Activated CD4-positive, alpha-beta memory T cell treated with anti-CD3 and anti-CD28 coated beads, Interleukin-2, amount 10 ng/mL, durations not matched to agents 7 days and 5 days (primary cell): ENCODE measurements around the gene GEMIN4. TPM values are rescaled to one million over a fixed set of nuclear protein-coding genes. Genes with fewer than 3 reads are reported as not detected.
"Not testable (repeated sequence)": the region's sequence is repeated elsewhere in the genome, so short reads cannot be mapped to it uniquely, and the experiment has no call there.

ENCODE experiments used
- CTCF ChIA-PET: fragments of 350-600 bp; sonication (Branson Sonifier 250); formaldehyde crosslinking; loops from one replicate; lab custom pipeline; 2021; ENCODE audit warnings: antibody characterized with exemption, inconsistent platforms; lab: Charles Lee
- POLR2A ChIA-PET: fragments of 350-600 bp; sonication (Branson Sonifier 250); formaldehyde crosslinking; loops from one replicate; lab custom pipeline; 2021; ENCODE audit warnings: antibody characterized with exemption; lab: Charles Lee
- DNase-seq: peaks from one replicate; pipeline ENCODE4 v3.0.0-alpha.2; 2020
- H3K27ac Mint-ChIP-seq: one replicate; pipeline ENCODE4 v1.8.0; 2021; ENCODE audit warnings: mild to moderate bottlenecking, mixed read lengths
- H3K27me3 Mint-ChIP-seq: one replicate; pipeline ENCODE4 v1.8.0; 2021; ENCODE audit warnings: mixed read lengths
- H3K36me3 Mint-ChIP-seq: one replicate; pipeline ENCODE4 v1.8.0; 2021; ENCODE audit warnings: low read depth, mixed read lengths
- H3K4me1 Mint-ChIP-seq: one replicate; pipeline ENCODE4 v1.8.0; 2021; ENCODE audit warnings: mixed read lengths
- H3K4me3 Mint-ChIP-seq: one replicate; pipeline ENCODE4 v1.8.0; 2021; ENCODE audit warnings: mild to moderate bottlenecking, mixed read lengths
- H3K9me3 Mint-ChIP-seq: one replicate; pipeline ENCODE4 v1.8.0; 2021; ENCODE audit warnings: mixed read lengths
- total RNA-seq, 2 experiments: library from RNA; stranded (reverse); gene quantifications; one replicate each; pipeline ENCODE4 v1.2.3, GENCODE V29; 2021

Gene GEMIN4
- total RNA-seq, 2 experiments from 2014 or later = 23.1 to 25.6 TPM

DNA sequence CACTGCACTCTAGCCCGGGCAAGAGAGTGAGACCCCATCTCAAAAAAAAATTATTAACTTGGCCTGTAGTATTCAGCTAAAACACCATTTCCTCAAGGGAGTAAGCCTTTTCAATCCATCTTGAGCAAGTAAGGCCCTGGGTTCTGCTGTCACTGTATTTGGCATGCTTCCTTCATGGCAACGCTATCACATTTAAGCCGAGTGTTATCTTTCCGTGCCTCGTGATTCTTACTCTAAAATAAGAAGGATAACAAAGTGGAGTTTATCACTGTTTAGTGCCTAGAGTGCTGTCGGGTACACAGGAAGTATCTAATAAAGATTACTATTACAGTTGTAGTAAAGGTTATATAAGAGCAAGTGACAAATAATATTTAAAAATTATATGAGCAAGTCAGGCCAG, 46.2 kb downstream of the GEMIN4 start:
- peaks cover 23% of the 10 kb centered on the region for H3K36me3 Mint-ChIP-seq
- DNase-seq = no peak
- H3K4me1 Mint-ChIP-seq = peaks cover 19% of the 10 kb centered on the region
- no peak overlapping the region for H3K27ac Mint-ChIP-seq
- ChIA-PET CTCF (interaction anchor here (1.1 to 8.7 kb wide), 3 partner anchors 11 to 294 kb away, joined by 3 to 174 read pairs (median 4); no protein-coding TSS in a partner anchor), POLR2A (no interaction called here)
- H3K27me3 Mint-ChIP-seq = no peaks in the 10 kb centered on the region
- H3K9me3 Mint-ChIP-seq = no peaks in the 10 kb centered on the region
- H3K4me3 Mint-ChIP-seq = no peak overlapping the region

DNA sequence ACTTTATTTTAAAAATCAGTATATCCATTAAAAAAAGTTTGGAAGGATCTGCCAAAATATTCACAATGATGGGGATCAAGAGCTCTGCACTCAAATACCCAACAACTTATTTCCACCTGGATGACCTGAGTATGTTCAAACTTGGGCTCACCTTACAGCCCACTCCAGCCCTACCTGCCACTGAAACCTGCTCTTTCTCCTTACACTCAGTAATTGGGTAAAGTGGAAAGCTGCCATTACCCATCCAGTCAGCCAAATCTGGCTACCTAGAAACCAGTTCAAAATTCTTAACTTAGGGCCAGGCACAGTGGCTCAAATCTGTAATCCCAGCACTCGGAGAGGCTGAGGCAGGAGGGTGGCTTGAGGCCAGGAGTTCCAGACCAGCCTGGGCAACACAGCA, 47.1 kb downstream of the GEMIN4 start:
- peaks cover 19% of the 10 kb centered on the region for H3K4me1 Mint-ChIP-seq
- no peak for DNase-seq
- H3K27ac Mint-ChIP-seq = no peak overlapping the region
- H3K9me3 Mint-ChIP-seq = no peaks in the 10 kb centered on the region
- peaks cover 23% of the 10 kb centered on the region for H3K36me3 Mint-ChIP-seq
- H3K4me3 Mint-ChIP-seq = no peak overlapping the region
- POLR2A ChIA-PET = interaction anchor here (1.1 kb wide), 1 partner anchor 10 kb away, joined by 6 read pairs; no protein-coding TSS in a partner anchor
- CTCF ChIA-PET = interaction anchor here (0.6 to 8.7 kb wide), 6 partner anchors 9 to 293 kb away, joined by 3 to 174 read pairs (median 4); partner anchors contain the start of genes TIMM22 and VPS53
- H3K27me3 Mint-ChIP-seq = no peaks in the 10 kb centered on the region

DNA sequence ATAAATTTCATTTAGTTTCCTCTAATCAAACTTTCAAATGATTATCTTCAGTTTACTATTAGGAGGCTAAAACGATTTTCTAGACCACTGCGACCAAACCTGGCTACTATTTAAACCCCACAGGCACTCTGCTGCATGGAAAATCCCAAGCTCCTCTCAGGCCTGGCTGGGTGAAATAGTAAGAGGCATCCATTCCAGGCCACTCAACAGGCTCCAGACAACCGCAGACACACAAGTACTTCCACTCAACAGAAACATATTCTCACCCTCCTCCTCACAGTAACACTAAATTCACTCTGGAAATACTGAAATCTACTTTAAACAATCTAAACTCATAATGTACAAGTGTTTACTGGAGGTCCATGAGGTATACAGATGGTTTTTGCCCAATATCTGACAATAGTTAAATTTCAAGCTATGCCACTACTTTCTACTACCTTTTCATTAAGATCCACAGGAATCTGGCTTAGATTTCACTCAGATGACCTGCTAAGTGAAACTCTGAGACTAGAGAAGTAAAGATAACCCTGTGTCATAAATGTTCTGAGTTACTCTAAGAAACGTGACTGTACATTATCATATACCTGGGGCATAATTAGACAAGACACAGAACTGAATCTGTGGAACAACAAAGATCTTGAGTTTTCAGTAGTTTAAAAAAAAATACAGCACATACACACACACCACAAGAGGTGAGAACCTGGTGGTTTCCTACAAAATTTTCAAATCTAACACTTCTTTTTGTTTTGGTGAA, 47.8 kb downstream of the GEMIN4 start:
- no peak for DNase-seq
- Mint-ChIP-seq H3K9me3 (no peaks in the 10 kb centered on the region), H3K4me3 (no peak overlapping the region), H3K27me3 (no peaks in the 10 kb centered on the region), H3K4me1 (peaks cover 16% of the 10 kb centered on the region), H3K27ac (no peak overlapping the region), H3K36me3 (peaks cover 17% of the 10 kb centered on the region)
- ChIA-PET POLR2A (interaction anchor here (0.7 to 1.2 kb wide), 3 partner anchors 10 to 46 kb away, joined by 3 to 6 read pairs (median 3); no protein-coding TSS in a partner anchor), CTCF (interaction anchor here (0.6 to 8.7 kb wide), 7 partner anchors 9 to 326 kb away, joined by 3 to 174 read pairs (median 3); partner anchors contain the start of genes TIMM22 and VPS53)

DNA sequence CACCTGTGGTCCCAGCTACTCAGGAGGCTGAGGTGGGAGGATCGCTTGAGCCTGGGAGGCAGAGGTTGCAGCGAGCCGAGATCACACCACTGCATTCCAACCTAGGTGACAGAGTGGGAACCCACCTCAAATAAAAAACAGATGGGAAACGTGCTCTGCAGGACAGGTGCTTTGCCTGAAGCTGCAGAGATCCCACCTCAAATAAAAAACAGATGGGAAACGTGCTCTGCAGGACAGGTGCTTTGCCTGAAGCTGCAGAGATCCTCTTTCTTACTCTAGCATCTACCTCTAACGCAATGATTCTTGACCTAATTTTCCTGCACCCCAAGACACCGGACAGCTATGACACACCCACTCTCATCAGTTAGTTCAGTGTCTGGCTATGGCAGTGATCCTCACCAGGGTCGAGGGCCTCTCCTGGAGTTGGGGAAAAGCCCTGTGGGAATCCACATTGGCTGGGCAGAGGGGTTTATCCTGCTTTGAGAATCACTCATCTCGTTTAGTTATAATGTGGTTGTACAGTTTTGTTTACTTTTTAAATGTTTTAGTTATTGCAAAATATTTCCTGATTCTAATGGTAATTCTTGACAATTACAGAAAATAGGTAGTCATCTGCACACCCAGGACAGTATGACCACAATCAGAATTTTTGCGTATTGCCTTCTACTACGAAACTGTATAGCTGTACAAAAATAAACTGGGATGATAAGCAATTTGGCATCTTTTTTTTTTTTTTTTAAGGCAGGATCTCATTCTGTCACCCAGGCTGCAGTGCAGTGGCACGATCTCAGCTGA, 48.8 kb downstream of the GEMIN4 start:
- CTCF ChIA-PET = interaction anchor here (0.7 to 8.7 kb wide), 3 partner anchors 147 to 325 kb away, joined by 3 to 174 read pairs (median 3); no protein-coding TSS in a partner anchor
- Mint-ChIP-seq H3K9me3 (no peaks in the 10 kb centered on the region), H3K27me3 (no peaks in the 10 kb centered on the region), H3K4me1 (peaks cover 5% of the 10 kb centered on the region), H3K4me3 (no peak overlapping the region), H3K27ac (no peak overlapping the region), H3K36me3 (peaks cover 11% of the 10 kb centered on the region)
- POLR2A ChIA-PET = interaction anchor here (1.2 kb wide), 1 partner anchor 11 kb away, joined by 3 read pairs; no protein-coding TSS in a partner anchor
- no peak for DNase-seq

DNA sequence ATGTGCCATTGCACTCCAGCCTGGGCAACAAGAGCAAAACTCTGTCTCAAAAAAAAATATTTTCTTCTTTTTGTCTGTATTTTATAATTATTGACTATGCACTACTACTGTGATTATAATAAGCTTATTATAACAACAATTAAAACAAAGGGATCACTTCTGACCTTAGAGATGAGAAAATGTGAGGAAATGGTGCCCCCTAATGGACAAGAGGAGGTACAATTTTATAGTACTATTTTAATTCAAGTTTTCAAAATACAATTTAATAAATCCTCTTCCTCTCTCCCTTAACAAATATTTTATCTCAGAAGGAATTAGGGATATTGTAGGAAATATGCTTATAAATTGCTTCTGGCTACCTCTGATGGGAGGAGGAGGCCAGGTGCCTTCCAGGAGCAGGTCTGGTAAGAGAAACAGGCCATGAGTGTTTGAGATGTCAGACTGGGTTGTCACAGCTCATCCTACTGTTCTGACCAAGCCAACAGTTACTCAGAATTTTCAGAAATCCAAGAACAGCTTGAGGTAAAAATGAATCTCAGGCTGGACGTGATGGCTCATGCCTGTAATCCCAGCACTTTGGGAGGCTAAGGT, 51.5 kb downstream of the GEMIN4 start:
- POLR2A ChIA-PET = interaction anchor here (1.0 to 1.9 kb wide), 3 partner anchors 10 to 288 kb away, joined by 4 to 13 read pairs (median 5); no protein-coding TSS in a partner anchor
- no peak for DNase-seq
- CTCF ChIA-PET = interaction anchor here (0.5 to 8.7 kb wide), 18 partner anchors 9 to 535 kb away, joined by 3 to 174 read pairs (median 6); partner anchors contain the start of genes GEMIN4 and VPS53

DNA sequence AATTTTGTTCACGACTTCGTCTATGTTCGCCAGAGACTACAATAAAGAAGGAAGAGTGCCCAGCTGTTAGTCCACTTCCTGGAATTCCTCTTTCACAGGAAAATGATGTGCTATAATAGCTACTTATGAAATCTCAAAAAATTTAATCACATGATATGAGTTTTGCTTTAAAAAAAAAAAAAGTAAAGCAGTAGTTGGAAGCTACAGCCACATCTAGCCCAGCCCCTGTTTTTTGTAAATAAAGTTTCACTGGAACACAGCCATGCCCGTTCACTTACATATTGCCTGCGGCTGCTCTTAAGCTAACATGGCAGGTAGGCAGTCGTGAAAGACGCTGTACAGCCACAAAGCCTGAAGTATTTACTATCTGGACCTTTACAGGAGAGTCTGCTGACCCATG, 52.7 kb downstream of the GEMIN4 start:
- H3K9me3 Mint-ChIP-seq = no peaks in the 10 kb centered on the region
- POLR2A ChIA-PET = interaction anchor here (1.3 to 2.2 kb wide), 3 partner anchors 283 to 287 kb away, joined by 5 to 13 read pairs (median 11); no protein-coding TSS in a partner anchor

More for the DNA sequence above, 51.5 kb downstream of the GEMIN4 start:
- Mint-ChIP-seq H3K4me3 (no peak overlapping the region), H3K27me3 (no peaks in the 10 kb centered on the region), H3K4me1 (no peaks in the 10 kb centered on the region), H3K9me3 (no peaks in the 10 kb centered on the region), H3K36me3 (peaks cover 18% of the 10 kb centered on the region), H3K27ac (no peak overlapping the region)

DNA sequence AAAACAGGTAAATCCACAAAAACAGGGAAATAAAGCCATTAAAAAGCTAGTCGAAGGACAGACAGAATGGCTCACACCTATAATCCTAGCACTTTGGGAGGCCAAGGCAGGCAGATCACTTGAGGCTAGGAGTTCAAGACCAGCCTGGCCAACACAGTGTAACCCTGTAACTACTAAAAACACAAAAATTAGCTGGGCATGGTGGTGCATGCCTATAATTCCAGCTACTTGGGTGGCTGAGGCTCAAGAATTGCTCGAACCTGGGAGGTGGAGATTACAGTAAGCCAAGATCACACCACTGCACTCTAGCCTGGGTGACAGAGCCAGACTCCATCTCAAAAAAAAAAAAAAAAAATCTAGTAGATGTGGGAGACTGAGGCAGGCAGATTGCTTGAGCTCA, 54.0 kb downstream of the GEMIN4 start:
- not testable (repeated sequence) for DNase-seq, H3K4me1 Mint-ChIP-seq, H3K27ac Mint-ChIP-seq, H3K4me3 Mint-ChIP-seq, H3K27me3 Mint-ChIP-seq, H3K9me3 Mint-ChIP-seq
- H3K36me3 Mint-ChIP-seq = peaks cover 32% of the 10 kb centered on the region
- CTCF ChIA-PET = interaction anchor here (0.6 to 8.7 kb wide), 4 partner anchors 55 to 304 kb away, joined by 3 to 174 read pairs (median 6); partner anchors contain the start of gene GEMIN4
- POLR2A ChIA-PET = interaction anchor here (0.9 to 2.2 kb wide), 3 partner anchors 55 to 286 kb away, joined by 3 to 11 read pairs (median 4); partner anchors contain the start of gene GEMIN4

More for the DNA sequence above, 52.7 kb downstream of the GEMIN4 start:
- no peaks in the 10 kb centered on the region for H3K4me1 Mint-ChIP-seq
- H3K36me3 Mint-ChIP-seq = peaks cover 28% of the 10 kb centered on the region
- no peak overlapping the region for H3K27ac Mint-ChIP-seq
- no peaks in the 10 kb centered on the region for H3K27me3 Mint-ChIP-seq
- no peak for DNase-seq
- CTCF ChIA-PET = interaction anchor here (0.7 to 8.7 kb wide), 10 partner anchors 8 to 547 kb away, joined by 3 to 174 read pairs (median 7); no protein-coding TSS in a partner anchor
- no peak overlapping the region for H3K4me3 Mint-ChIP-seq

DNA sequence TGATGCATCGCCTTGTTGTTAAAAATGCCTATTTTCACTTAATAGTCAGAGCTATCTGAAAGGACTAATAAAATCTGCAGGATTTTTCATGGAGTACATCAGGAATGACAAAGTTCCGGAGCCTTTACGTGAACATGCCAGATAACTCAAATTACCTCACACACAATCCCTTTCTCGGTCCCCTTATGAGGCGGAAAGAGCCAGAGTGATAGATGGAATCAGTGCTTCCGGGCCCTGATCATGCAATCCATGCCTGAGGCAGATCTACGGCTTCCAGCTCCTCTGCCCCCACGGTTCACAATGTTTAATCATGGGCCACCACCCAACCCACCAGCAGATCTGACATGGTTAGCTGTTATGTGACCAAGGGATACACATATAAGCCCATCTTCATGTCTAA, 54.4 kb downstream of the GEMIN4 start:
- CTCF ChIA-PET = interaction anchor here (1.4 to 8.7 kb wide), 2 partner anchors 55 to 286 kb away, joined by 3 to 174 read pairs; partner anchors contain the start of gene GEMIN4
- Mint-ChIP-seq H3K27me3 (no peaks in the 10 kb centered on the region), H3K9me3 (no peaks in the 10 kb centered on the region), H3K4me3 (no peak overlapping the region), H3K4me1 (no peaks in the 10 kb centered on the region), H3K36me3 (peaks cover 32% of the 10 kb centered on the region), H3K27ac (no peak overlapping the region)
- DNase-seq = no peak
- POLR2A ChIA-PET = interaction anchor here (0.9 to 2.2 kb wide), 3 partner anchors 55 to 286 kb away, joined by 3 to 11 read pairs (median 4); partner anchors contain the start of gene GEMIN4

DNA sequence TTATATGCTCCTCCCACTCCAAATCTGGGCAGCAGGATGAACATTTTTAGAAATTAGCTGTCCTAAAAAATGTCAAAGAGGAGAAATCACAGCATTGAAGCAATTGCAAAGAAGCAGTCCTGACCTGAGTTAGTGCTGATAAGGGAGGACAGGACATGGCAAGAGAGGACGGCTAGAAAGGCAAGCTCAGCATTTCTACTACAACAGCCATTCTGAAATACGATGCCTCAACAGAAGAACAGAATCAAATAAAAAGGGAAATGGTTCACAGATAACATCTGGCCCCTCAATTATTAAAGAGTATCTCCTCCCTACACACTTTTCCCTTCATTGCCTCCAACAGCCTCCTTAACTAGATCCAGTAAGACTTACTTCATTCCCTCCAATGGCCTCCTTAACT, 55.7 kb downstream of the GEMIN4 start:
- ChIA-PET CTCF (interaction anchor here (1.2 to 1.9 kb wide), 2 partner anchors 284 to 300 kb away, joined by 3 to 8 read pairs; partner anchors contain the start of gene TIMM22), POLR2A (interaction anchor here (0.9 kb wide), 1 partner anchor 305 kb away, joined by 3 read pairs; no protein-coding TSS in a partner anchor)
- Mint-ChIP-seq H3K9me3 (no peaks in the 10 kb centered on the region), H3K4me3 (no peak overlapping the region), H3K27ac (no peak overlapping the region), H3K36me3 (peaks cover 32% of the 10 kb centered on the region), H3K27me3 (no peaks in the 10 kb centered on the region), H3K4me1 (no peaks in the 10 kb centered on the region)
- no peak for DNase-seq
